ENCODE measurements around the gene GNG7.
"Not testable (repeated sequence)": the region's sequence is repeated elsewhere in the genome, so short reads cannot be mapped to it uniquely, and the experiment has no call there.

GNG7 gene

DNA sequence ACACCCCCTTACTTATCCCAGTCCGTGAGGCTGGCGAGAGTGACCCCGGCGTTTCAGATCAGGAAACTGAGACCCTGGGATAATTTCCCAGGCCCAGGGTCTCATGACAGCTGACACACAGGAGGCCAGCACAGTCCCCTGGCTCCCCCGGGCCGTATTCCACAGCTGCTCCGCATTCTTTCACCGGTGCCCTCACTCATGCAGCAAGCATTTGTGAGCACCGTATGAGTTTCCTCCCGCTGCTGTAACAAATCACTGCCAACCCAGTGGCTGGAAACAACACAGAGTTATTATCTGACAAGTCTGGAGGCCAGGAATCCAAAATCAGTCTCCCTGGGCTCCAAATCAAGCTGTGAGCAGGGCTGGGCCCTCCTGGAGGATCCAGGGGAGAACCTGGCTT is 205.3 kb downstream of the GNG7 start:
- Histone ChIP-seq H3K4me3 (ENCODE audit: low read depth, low read length) (no peak overlapping the region), H2AFZ (ENCODE audit: low read length, unreplicated experiment) (no peak overlapping the region), H3K4me1 (ENCODE audit: control insufficient read depth, insufficient read depth, low read length, unreplicated experiment) (peaks cover 20% of the 10 kb centered on the region), H3K79me2 (ENCODE audit: control insufficient read depth, insufficient read depth, low read length, unreplicated experiment) (no peaks in the 10 kb centered on the region), H3K36me3 (ENCODE audit: insufficient read depth, low read length) (no peaks in the 10 kb centered on the region), H3K27me3 (ENCODE audit: insufficient read depth, low read length) (no peaks in the 10 kb centered on the region), H3K27ac (ENCODE audit: low read depth, low read length) (no peak overlapping the region)

DNA sequence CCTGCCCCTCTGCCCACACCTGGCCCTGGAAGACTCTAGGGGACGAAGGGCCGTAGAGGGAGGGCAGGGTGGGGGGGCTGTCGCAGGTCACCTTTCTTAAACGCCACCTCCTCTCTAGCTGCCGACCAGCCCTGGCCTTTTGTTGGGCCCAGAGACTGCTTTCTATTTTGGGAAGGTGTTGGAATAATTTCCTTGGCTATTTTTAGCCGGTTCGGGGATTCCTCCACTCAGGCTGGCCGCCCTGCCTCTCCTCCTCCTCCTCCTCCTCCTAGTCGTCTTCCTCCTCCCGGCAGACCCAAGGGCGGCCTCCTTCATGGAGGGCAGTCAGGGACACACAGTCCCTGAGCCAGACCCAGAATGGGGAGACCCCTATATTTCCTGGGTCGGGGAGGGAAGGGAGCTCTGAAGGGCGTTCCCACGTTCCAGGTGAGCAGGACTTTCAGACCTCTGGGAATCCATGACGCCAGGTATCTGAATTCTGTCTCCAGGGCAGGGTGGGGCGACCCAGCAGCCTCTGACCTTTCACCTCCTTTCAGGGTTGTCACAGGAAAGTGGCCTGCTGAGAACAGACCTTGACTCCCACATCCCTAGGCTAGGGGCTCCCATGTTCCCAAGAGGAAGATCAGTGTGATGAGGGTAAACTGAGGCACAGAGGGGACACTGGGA is 206.7 kb downstream of the GNG7 start:
- Histone ChIP-seq H3K36me3 (ENCODE audit: insufficient read depth, low read length) (no peaks in the 10 kb centered on the region), H3K27me3 (ENCODE audit: insufficient read depth, low read length) (no peaks in the 10 kb centered on the region), H3K27ac (ENCODE audit: low read depth, low read length) (peak overlapping the region; percentile 88), H3K79me2 (ENCODE audit: control insufficient read depth, insufficient read depth, low read length, unreplicated experiment) (no peaks in the 10 kb centered on the region), H3K4me1 (ENCODE audit: control insufficient read depth, insufficient read depth, low read length, unreplicated experiment) (peaks cover 32% of the 10 kb centered on the region), H3K4me3 (ENCODE audit: low read depth, low read length) (peak overlapping the region; percentile 79), H2AFZ (ENCODE audit: low read length, unreplicated experiment) (no peak overlapping the region)

GRCh38 chr19:2495130-2495641 is 207.3 kb downstream of the GNG7 start:
- peak overlapping the region; percentile 88 for H3K27ac ChIP-seq (ENCODE audit: low read depth, low read length)
- no peak overlapping the region for H2AFZ ChIP-seq (ENCODE audit: low read length, unreplicated experiment)
- H3K79me2 ChIP-seq (ENCODE audit: control insufficient read depth, insufficient read depth, low read length, unreplicated experiment), result no peaks in the 10 kb centered on the region
- peak overlapping the region; percentile 79 for H3K4me3 ChIP-seq (ENCODE audit: low read depth, low read length)
- no peaks in the 10 kb centered on the region for H3K36me3 ChIP-seq (ENCODE audit: insufficient read depth, low read length)
- H3K4me1 ChIP-seq (ENCODE audit: control insufficient read depth, insufficient read depth, low read length, unreplicated experiment), result peaks cover 35% of the 10 kb centered on the region
- H3K27me3 ChIP-seq (ENCODE audit: insufficient read depth, low read length), result no peaks in the 10 kb centered on the region

- H3K4me1 ChIP-seq (ENCODE audit: control insufficient read depth, insufficient read depth, low read length, unreplicated experiment), result peaks cover 35% of the 10 kb centered on the region
- H3K4me3 ChIP-seq (ENCODE audit: low read depth, low read length), result peak overlapping the region; percentile 79
- H3K27ac ChIP-seq (ENCODE audit: low read depth, low read length), result peak overlapping the region; percentile 88
- H2AFZ ChIP-seq (ENCODE audit: low read length, unreplicated experiment), result no peak overlapping the region
- no peaks in the 10 kb centered on the region for H3K79me2 ChIP-seq (ENCODE audit: control insufficient read depth, insufficient read depth, low read length, unreplicated experiment)
- no peaks in the 10 kb centered on the region for H3K36me3 ChIP-seq (ENCODE audit: insufficient read depth, low read length)
- H3K27me3 ChIP-seq (ENCODE audit: insufficient read depth, low read length), result no peaks in the 10 kb centered on the region
Observed at GRCh38 chr19:2494447-2495129, 207.9 kb downstream of the GNG7 start.

DNA sequence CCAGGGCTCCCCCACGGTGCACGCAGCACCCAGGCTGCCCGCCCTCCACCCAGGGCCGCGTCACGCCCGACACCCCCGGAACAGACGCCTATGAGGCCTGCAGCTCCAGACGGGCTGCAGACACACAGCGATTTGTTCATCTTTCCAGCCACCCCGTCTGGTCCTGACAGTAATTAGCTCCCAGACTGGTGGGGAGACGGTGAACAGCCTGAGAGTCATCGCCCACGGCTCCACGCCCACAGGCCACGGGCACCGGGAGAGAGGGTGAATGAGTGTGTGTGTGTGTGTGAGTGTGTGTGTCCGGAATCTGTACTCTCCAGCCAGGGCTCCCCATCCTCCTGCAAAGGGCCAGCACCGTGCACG is 208.4 kb downstream of the GNG7 start:
- Histone ChIP-seq H2AFZ (ENCODE audit: low read length, unreplicated experiment) (no peak overlapping the region), H3K36me3 (ENCODE audit: insufficient read depth, low read length) (no peaks in the 10 kb centered on the region), H3K4me1 (ENCODE audit: control insufficient read depth, insufficient read depth, low read length, unreplicated experiment) (peaks cover 34% of the 10 kb centered on the region), H3K79me2 (ENCODE audit: control insufficient read depth, insufficient read depth, low read length, unreplicated experiment) (no peaks in the 10 kb centered on the region), H3K27me3 (ENCODE audit: insufficient read depth, low read length) (no peaks in the 10 kb centered on the region), H3K4me3 (ENCODE audit: low read depth, low read length) (peak overlapping the region; percentile 79), H3K27ac (ENCODE audit: low read depth, low read length) (peak overlapping the region; percentile 88)

- not testable (repeated sequence) for H3K79me2 ChIP-seq (ENCODE audit: control insufficient read depth, insufficient read depth, low read length, unreplicated experiment); H3K36me3 ChIP-seq (ENCODE audit: insufficient read depth, low read length); H2AFZ ChIP-seq (ENCODE audit: low read length, unreplicated experiment); H3K27me3 ChIP-seq (ENCODE audit: insufficient read depth, low read length)
- Histone ChIP-seq H3K4me3 (ENCODE audit: low read depth, low read length) (peak overlapping the region; percentile 79; the same call in 1 of the 2 replicates), H3K27ac (ENCODE audit: low read depth, low read length) (peak overlapping the region; percentile 88), H3K4me1 (ENCODE audit: control insufficient read depth, insufficient read depth, low read length, unreplicated experiment) (peaks cover 34% of the 10 kb centered on the region)
Observed at GRCh38 chr19:2493448-2493847, 209.0 kb downstream of the GNG7 start.

GRCh38 chr19:2492870-2493269 is 209.6 kb downstream of the GNG7 start:
- H3K4me3 ChIP-seq (ENCODE audit: low read depth, low read length), result no peak overlapping the region
- H3K79me2 ChIP-seq (ENCODE audit: control insufficient read depth, insufficient read depth, low read length, unreplicated experiment), result no peaks in the 10 kb centered on the region
- H3K27me3 ChIP-seq (ENCODE audit: insufficient read depth, low read length), result no peaks in the 10 kb centered on the region
- H3K4me1 ChIP-seq (ENCODE audit: control insufficient read depth, insufficient read depth, low read length, unreplicated experiment), result peaks cover 34% of the 10 kb centered on the region
- peak overlapping the region; percentile 90 for H3K27ac ChIP-seq (ENCODE audit: low read depth, low read length)
- H2AFZ ChIP-seq (ENCODE audit: low read length, unreplicated experiment), result no peak overlapping the region
- no peaks in the 10 kb centered on the region for H3K36me3 ChIP-seq (ENCODE audit: insufficient read depth, low read length)

- Histone ChIP-seq H3K4me3 (ENCODE audit: low read depth, low read length) (peak overlapping the region; percentile 40; the same call in 1 of the 2 replicates), H2AFZ (ENCODE audit: low read length, unreplicated experiment) (no peak overlapping the region), H3K79me2 (ENCODE audit: control insufficient read depth, insufficient read depth, low read length, unreplicated experiment) (no peaks in the 10 kb centered on the region), H3K27ac (ENCODE audit: low read depth, low read length) (peak overlapping the region; percentile 90), H3K36me3 (ENCODE audit: insufficient read depth, low read length) (no peaks in the 10 kb centered on the region), H3K27me3 (ENCODE audit: insufficient read depth, low read length) (no peaks in the 10 kb centered on the region), H3K4me1 (ENCODE audit: control insufficient read depth, insufficient read depth, low read length, unreplicated experiment) (peaks cover 34% of the 10 kb centered on the region)
Observed at GRCh38 chr19:2491130-2491801, 211.2 kb downstream of the GNG7 start.

DNA sequence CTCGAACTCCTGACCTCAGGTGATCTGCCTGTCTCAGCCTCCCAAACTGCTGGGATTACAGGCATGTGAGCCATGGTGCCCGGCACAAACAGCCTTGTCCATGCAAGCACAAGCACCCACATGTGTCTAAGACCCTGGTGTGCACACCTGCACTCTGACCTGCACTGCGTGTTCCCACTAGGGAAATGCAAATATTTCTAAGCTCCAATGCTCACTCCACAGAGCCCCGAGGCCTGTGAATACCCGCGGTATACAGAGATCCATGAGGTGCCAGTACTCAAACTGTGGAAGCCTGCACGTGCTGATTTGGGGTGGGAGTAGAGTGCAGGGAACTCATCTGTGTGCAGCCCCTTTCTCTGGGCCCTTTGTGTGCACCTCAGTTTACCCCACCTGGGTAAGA is 211.8 kb downstream of the GNG7 start:
- H2AFZ ChIP-seq (ENCODE audit: low read length, unreplicated experiment), result no peak overlapping the region
- no peaks in the 10 kb centered on the region for H3K79me2 ChIP-seq (ENCODE audit: control insufficient read depth, insufficient read depth, low read length, unreplicated experiment)
- H3K27ac ChIP-seq (ENCODE audit: low read depth, low read length), result peak overlapping the region; percentile 90
- H3K4me1 ChIP-seq (ENCODE audit: control insufficient read depth, insufficient read depth, low read length, unreplicated experiment), result peaks cover 31% of the 10 kb centered on the region
- H3K27me3 ChIP-seq (ENCODE audit: insufficient read depth, low read length), result no peaks in the 10 kb centered on the region
- H3K4me3 ChIP-seq (ENCODE audit: low read depth, low read length), result no peak overlapping the region
- H3K36me3 ChIP-seq (ENCODE audit: insufficient read depth, low read length), result no peaks in the 10 kb centered on the region

DNA sequence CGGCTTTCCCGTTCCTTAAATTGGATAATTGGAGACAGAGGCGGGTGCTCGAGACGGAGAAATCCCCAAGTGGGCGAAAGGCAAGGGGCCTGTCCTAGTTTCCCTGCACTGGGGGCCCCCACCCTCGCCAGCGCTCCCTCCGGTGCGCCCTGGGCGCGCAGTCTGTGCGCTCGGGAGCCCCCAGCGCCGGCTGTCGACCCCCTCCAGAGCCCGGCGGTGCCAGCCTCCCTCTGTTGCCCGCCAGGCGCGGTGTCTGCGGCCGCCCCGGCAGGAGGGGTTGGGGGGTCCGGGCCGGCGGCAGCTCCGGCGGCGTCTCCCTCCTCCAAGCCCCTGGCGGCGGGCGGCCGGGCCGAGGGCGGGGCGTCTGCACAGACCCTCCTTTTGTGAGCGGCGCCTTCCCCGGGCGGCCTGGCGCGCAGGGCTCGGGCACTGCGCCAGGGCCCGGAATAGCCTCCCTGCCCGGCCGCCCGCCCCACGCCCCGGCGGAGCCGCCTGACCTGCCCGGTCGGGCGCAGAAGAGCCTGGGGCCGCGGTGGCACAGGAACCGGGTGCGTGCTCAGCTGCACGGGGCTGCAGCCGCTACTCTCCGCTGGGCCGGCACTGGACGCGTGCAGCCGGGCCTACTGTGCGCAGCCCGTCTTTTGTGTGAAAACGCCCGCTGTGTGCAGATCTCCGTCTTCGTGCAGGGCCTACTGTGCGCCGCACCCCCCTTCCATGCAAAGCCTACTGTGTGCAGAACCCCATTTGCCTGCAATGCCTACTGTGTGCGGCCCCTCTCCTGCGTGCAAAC is 213.4 kb downstream of the GNG7 start:
- no peaks in the 10 kb centered on the region for H3K27me3 ChIP-seq (ENCODE audit: insufficient read depth, low read length)
- peak overlapping the region; percentile 70 for H3K4me3 ChIP-seq (ENCODE audit: low read depth, low read length)
- H3K79me2 ChIP-seq (ENCODE audit: control insufficient read depth, insufficient read depth, low read length, unreplicated experiment), result no peaks in the 10 kb centered on the region
- peaks cover 27% of the 10 kb centered on the region for H3K4me1 ChIP-seq (ENCODE audit: control insufficient read depth, insufficient read depth, low read length, unreplicated experiment)
- no peaks in the 10 kb centered on the region for H3K36me3 ChIP-seq (ENCODE audit: insufficient read depth, low read length)
- peak overlapping the region; percentile 60 for H2AFZ ChIP-seq (ENCODE audit: low read length, unreplicated experiment)
- peak overlapping the region; percentile 29; the same call in 1 of the 2 replicates for H3K27ac ChIP-seq (ENCODE audit: low read depth, low read length)
